GM12801 (cell line): ENCODE results near the gene FLYWCH1.
A peak's percentile ranks its signal among the peaks of the same experiment; 100 is the strongest.

Experiments
- TF ChIP-seq, protein P1 (sequence below): IDR thresholded peaks from one replicate; pipeline ENCODE4 v1.5.1; 2011; ENCODE audit warnings: control low read depth; ENCODE audit not compliant: insufficient read length; ENCODE audit errors: extremely low read depth

Gene FLYWCH1

DNA sequence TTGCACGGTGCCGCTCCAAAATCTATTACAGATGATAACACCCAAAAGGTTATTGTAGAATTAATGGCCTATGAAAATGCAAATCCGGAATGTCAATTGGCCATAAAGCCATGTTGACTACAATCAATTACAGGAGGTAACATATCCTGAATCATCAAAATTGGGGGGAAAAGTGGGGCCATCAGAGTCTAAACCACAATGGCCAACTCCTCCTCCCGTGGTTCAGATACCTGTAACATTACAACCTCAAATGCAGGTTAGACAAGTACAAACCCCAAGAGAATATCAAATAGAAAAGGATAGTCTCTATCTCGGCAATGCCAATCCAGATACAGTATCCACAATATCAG is 14.9 kb downstream of the FLYWCH1 start:
- TF ChIP-seq, protein P1, sequence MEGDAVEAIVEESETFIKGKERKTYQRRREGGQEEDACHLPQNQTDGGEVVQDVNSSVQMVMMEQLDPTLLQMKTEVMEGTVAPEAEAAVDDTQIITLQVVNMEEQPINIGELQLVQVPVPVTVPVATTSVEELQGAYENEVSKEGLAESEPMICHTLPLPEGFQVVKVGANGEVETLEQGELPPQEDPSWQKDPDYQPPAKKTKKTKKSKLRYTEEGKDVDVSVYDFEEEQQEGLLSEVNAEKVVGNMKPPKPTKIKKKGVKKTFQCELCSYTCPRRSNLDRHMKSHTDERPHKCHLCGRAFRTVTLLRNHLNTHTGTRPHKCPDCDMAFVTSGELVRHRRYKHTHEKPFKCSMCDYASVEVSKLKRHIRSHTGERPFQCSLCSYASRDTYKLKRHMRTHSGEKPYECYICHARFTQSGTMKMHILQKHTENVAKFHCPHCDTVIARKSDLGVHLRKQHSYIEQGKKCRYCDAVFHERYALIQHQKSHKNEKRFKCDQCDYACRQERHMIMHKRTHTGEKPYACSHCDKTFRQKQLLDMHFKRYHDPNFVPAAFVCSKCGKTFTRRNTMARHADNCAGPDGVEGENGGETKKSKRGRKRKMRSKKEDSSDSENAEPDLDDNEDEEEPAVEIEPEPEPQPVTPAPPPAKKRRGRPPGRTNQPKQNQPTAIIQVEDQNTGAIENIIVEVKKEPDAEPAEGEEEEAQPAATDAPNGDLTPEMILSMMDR, result no peak

DNA sequence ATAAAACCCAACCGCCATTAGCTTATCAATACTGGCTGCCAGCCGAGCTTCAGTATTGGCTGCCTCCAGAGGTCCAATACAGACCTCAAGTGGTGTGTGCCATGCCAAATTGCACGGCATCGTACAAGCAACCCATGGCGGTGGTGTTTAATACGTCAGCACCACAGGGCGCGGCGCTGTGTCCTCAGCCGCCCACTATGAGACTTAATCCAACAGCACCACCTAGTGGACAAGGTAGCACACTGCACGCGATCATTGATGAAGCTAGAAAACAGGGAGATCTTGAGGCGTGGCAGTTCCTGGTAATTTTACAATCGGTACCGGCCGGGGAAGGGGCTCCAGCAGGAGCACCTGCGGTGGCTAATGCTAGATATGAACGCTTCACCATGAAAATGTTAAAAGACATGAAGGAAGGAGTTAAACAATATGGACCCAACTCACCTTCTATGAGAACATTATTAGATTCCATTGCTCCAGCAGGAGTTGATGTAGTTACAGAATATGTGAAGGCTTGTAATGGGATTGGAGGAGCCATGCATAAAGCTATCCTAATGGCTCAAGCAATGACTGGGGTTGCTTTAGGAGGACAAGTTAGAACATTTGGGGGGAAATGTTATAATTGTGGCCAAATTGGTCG is 15.4 kb downstream of the FLYWCH1 start:
- TF ChIP-seq, protein P1, result peak; percentile 35

DNA sequence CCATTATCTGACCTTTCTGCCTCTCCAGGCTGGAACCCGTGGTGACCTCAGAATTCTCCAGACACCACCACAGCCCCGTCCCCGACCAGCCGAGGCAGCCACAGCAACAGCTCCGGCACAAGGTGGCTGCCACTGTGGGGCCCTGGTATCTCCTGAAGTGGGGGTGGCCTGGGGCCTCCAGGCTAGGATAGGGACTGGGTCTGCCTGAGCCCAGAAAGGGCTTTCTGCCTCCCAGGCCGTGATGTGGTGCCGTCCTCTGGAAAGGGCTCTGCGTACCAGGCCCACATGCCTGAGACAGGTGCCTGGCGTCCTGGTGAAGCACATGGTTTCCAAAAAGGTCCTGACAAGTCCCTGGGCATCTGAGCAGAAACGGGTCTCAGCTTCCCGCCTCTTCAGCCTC is 17.1 kb downstream of the FLYWCH1 start:
- TF ChIP-seq, protein P1, result no peak

DNA sequence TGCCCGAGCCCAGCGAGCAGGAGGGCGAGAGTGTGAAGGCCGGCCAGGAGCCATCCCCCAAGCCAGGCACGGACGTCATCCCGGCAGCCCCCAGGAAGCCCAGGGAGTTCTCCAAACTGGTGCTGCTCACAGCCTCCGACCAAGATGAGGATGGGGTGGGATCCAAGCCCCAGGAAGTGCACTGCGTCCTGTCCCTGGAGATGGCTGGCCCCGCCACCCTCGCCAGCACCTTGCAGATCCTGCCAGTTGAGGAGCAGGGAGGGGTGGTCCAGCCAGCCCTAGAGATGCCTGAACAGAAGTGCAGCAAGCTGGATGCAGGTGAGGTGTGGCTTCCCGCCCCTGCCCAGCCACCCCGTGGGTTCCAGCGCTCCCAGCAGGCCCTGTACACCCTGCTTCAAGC is 18.0 kb downstream of the FLYWCH1 start:
- TF ChIP-seq, protein P1, result no peak

DNA sequence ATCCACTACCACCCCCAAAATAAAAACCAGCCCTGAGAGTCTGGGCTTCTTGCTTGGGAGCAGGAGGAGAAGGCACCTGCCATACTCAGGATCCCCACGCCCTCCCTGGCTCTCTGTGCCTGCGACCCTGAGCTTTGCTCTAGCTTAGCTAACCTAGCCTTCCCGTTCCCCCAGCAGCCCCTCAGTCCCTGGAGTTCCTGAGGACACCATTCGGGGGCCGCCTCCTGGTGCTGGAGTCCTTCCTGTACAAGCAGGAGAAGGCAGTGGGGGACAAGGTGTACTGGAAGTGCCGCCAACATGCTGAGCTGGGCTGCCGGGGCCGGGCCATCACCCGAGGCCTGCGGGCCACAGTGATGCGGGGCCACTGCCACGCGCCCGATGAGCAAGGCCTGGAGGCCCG is 18.5 kb downstream of the FLYWCH1 start:
- TF ChIP-seq, protein P1, result no peak

DNA sequence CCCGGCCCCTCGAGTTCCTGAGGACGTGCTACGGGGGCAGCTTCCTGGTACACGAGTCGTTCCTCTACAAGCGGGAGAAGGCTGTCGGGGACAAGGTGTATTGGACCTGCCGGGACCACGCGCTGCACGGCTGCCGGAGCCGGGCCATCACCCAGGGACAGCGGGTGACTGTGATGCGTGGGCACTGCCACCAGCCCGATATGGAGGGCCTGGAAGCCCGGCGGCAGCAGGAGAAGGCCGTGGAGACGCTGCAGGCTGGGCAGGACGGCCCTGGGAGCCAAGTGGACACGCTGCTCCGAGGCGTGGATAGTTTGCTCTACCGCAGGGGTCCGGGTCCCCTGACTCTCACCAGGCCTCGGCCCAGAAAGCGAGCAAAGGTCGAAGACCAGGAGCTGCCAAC is 21.4 kb downstream of the FLYWCH1 start:
- TF ChIP-seq, protein P1, result no peak

DNA sequence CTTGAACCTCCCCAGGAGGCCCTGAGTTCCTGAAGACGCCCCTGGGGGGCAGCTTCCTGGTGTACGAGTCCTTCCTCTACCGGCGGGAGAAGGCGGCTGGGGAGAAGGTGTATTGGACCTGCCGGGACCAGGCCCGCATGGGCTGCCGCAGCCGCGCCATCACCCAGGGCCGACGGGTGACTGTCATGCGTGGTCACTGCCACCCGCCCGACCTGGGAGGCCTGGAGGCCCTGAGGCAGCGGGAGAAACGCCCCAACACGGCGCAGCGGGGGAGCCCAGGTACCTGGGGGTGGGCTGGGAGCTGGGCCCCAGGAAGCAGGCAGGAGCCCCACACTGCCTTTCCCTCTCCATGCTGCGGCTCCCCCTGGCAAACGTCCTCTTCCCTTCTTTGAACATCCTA is 22.0 kb downstream of the FLYWCH1 start:
- TF ChIP-seq, protein P1, result no peak
